ENCODE results near the gene KRT79. TPM values are rescaled to one million over a fixed set of nuclear protein-coding genes. Genes with fewer than 3 reads are reported as not detected.
A peak's percentile ranks its signal among the peaks of the same experiment; 100 is the strongest.

KRT79 gene
- total RNA-seq, 6 experiments from 2014 or later: not detected

DNA sequence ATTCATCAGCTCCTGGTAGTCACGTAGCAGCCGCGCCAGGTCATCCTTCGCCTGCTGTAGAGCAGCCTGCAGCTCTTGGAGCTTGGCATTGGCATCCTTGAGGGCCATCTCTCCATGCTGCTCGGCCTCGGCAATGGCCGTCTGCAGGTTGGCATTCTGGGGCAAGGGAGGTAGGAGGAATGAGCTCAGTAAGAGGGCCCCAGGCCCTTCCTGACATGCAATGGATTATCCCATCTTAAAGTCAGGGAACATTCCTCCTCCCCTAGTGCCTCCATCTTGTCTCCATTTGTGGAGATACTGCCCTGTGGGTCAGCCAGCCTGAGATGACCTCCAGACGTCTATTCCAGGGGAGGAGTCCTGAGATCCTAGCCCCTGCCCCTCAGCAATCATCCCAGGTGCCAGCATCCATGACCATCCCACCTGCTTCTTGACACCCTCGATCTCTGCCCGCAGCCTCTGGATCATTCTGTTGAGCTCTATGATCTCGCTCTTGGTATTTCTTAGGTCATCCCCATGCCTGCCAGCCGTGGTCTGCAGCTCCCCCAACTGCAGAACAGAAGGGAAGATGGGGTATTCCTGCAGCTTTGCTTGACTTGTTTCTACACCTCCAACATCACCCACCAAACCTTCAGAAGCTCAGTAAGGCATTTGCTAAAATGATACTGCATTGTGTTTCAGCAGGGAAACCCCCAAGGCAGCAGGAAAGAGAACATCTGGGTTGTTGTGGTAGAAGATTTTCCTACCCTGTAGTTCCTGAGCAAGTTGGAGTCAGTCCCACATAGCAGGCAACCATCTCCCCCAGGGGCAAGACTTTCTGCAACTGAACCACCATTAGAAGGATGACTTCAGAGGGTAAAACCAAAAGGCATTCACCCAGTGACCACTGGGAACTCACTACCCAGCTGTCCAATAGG is 42.6 kb downstream of the KRT79 start:
- H3K36me3 ChIP-seq: no peaks in the 10 kb centered on the region
- DNase-seq: no peak
- WGBS (ENCODE audit: insufficient coverage, low coverage, low lambda C conversion rate, missing lambda C conversion rate): 64% methylated on average over 4 of the region's 12 CpGs

DNA sequence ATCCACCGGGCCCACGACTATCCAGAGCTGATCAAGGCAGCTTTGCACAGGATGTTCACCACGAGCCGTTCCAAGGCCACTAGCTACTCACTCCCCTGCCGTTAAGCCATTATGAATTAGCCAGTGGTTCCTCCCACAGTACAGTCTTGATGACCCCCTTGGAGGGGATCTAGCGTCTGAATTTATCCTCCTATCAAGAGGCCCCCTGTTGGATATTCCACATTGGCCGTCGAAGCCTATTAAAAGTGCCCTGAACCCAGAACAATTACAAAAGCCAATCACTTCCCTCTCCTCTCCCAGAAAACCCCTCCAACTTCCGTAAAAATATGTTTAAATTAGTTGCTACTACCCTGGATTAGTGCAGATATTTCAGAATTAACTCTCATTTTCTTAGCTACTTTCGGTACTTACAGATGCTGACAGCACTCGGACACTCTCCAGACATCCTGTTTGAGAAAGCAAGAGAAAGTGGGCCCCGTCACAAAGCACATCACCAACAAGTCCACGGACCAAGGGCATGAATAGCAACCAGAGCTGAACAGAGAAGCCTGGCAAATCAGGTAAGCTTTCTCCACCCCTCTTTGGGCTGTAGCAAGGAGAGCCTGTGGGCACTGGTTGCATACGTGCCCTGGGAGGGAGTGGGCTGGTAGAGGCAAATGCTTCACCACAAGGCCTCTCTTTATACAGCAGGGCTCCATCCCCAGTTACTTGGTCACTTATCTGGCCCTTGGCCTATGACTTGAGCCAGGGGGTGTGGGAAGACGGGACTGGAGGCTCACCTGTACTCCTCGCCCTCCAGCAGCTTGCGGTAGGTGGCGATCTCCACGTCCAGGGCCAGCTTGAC is 43.5 kb downstream of the KRT79 start:
- Histone ChIP-seq H3K36me3 (no peaks in the 10 kb centered on the region), H3K4me3 (no peak overlapping the region), H3K27me3 (no peaks in the 10 kb centered on the region), H3K27ac (no peak overlapping the region), H3K4me1 (no peaks in the 10 kb centered on the region), H3K9me3 (no peaks in the 10 kb centered on the region)
- TF ChIP-seq POLR2A (IDR thresholded peaks at IDR 0.05): no peak
- TF ChIP-seq, protein P1, sequence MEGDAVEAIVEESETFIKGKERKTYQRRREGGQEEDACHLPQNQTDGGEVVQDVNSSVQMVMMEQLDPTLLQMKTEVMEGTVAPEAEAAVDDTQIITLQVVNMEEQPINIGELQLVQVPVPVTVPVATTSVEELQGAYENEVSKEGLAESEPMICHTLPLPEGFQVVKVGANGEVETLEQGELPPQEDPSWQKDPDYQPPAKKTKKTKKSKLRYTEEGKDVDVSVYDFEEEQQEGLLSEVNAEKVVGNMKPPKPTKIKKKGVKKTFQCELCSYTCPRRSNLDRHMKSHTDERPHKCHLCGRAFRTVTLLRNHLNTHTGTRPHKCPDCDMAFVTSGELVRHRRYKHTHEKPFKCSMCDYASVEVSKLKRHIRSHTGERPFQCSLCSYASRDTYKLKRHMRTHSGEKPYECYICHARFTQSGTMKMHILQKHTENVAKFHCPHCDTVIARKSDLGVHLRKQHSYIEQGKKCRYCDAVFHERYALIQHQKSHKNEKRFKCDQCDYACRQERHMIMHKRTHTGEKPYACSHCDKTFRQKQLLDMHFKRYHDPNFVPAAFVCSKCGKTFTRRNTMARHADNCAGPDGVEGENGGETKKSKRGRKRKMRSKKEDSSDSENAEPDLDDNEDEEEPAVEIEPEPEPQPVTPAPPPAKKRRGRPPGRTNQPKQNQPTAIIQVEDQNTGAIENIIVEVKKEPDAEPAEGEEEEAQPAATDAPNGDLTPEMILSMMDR (IDR thresholded peaks at IDR 0.05): no peak
- intact Hi-C loops (cut with DNase I): no loop called here
- DNase-seq (no peak), ATAC-seq (no peak)
- 36% methylated on average over 8 of the region's 19 CpGs for whole genome bisulfite sequencing (ENCODE audit: insufficient coverage, low coverage, low lambda C conversion rate, missing lambda C conversion rate)

More for the DNA sequence above, 42.6 kb downstream of the KRT79 start:
- no peak for ATAC-seq
- TF ChIP-seq POLR2A (IDR thresholded peaks at IDR 0.05): no peak
- TF ChIP-seq, protein P1 (IDR thresholded peaks at IDR 0.05): no peak
- H3K27ac ChIP-seq: no peak overlapping the region
- no peaks in the 10 kb centered on the region for H3K27me3 ChIP-seq
- H3K4me3 ChIP-seq: no peak overlapping the region
- intact Hi-C loops (cut with DNase I): no loop called here
- H3K4me1 ChIP-seq: no peaks in the 10 kb centered on the region
- H3K9me3 ChIP-seq: no peaks in the 10 kb centered on the region

DNA sequence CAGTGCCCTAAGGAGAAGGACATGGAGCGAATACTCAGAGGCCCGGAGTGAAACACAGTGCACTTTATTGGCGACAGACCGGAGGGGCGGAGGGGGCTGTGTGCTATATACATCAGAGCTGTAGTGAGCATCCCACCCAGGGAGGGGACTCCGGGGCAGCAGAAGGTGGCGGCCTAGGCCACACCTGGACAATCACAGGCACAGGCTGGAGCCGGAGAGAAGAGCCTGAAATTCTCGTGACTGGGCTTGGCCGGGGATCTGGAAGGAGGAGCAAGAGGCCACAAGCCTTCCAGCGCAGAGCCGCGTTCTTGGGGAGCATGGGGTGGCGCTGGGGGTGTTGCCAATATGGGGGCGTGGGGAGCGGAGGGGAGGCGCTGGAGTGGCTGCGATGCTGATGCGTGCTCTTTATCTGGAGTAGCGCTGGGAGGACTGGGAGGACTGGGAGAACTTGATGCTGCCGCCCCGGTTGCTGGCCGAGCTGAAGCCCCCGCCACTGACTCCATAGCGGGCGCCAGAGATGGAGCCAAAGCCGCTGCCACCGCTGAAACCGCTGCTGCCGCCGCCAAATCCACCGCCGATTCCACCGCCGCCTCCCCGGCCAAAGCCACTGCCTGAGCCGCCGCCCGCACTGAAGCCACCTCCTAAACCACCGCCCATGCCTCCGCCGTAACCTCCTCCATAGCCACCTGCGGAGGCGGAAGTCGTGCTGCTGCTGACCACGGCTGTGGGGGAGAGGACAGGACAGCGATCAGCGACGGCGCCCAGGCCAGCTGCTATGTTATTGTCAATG is 44.3 kb downstream of the KRT79 start:
- Histone ChIP-seq H3K27me3 (no peaks in the 10 kb centered on the region), H3K4me3 (no peak overlapping the region), H3K4me1 (no peaks in the 10 kb centered on the region), H3K36me3 (no peaks in the 10 kb centered on the region), H3K27ac (no peak overlapping the region), H3K9me3 (no peaks in the 10 kb centered on the region)
- intact Hi-C loops (cut with DNase I): no loop called here
- 30% methylated on average over 17 of the region's 50 CpGs for WGBS (ENCODE audit: insufficient coverage, low coverage, low lambda C conversion rate, missing lambda C conversion rate)
- ATAC-seq (no peak), DNase-seq (peak in 1 of 3 donors; percentile 24)
- TF ChIP-seq POLR2A (IDR thresholded peaks at IDR 0.05): no peak
- TF ChIP-seq, protein P1 (IDR thresholded peaks at IDR 0.05): no peak

DNA sequence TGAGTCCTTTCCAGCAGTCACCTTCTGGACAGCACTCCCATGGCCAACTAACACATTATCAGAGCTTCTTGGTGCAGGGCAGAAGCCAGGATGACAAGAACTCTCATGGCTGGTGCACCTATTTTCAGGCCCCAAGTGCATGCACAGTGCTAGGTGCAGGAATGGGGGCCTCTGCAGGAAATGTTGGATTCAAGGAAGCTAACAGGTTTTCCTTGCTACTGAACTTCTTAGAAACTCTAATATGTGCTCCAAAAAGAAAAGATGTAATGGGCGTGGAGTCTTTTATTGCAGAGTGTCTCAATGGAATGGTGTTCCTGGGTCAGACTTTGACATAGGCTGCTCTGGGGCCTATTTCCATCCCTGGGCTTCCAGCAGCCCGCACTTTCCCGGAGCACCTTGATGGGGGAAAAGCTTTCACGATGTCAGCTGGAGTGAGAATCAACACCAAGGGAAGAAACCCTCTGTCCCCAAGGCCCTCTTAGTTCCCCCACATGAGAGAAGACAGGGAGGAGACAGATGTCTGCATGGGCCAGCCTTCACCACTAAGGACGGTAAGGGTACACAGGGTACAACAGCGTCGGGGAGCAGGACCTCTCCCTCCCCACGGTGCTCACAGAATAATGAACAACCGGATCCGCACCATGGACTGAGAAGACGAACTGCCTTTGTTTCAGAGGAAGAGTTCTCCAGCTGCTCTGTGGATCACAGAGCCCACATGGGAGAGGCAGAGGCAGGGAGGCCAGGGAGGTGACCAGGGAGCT is 45.1 kb downstream of the KRT79 start:
- TF ChIP-seq, protein P1 (IDR thresholded peaks at IDR 0.05): no peak
- no peak for TF ChIP-seq POLR2A (IDR thresholded peaks at IDR 0.05)
- Histone ChIP-seq H3K27ac (no peak overlapping the region), H3K4me3 (no peak overlapping the region), H3K4me1 (no peaks in the 10 kb centered on the region), H3K27me3 (no peaks in the 10 kb centered on the region), H3K9me3 (no peaks in the 10 kb centered on the region), H3K36me3 (no peaks in the 10 kb centered on the region)
- 92% methylated on average over 11 of the region's 11 CpGs for WGBS (ENCODE audit: insufficient coverage, low coverage, low lambda C conversion rate, missing lambda C conversion rate)
- no peak for ATAC-seq
- intact Hi-C loops (cut with DNase I): no loop called here
- DNase-seq: no peak
